ENCODE measurements around the gene UNC13C. TPM values are rescaled to one million over a fixed set of nuclear protein-coding genes. Genes with fewer than 3 reads are reported as not detected.

The UNC13C gene
- total RNA-seq, 2 experiments from 2014 or later = not detected

- no peaks in the 10 kb centered on the region for H3K4me1 ChIP-seq (ENCODE audit: insufficient read depth, low read length, poor library complexity, severe bottlenecking)
- POLR2A ChIA-PET = no interaction called here
Measured at GRCh38 chr15:53984221-53984620, 6.0 kb downstream of the UNC13C start.

GRCh38 chr15:53985562-53985961 lies 7.3 kb downstream of the UNC13C start:
- Histone ChIP-seq H2AFZ (ENCODE audit: low read length) (no peak overlapping the region), H3K79me2 (ENCODE audit: insufficient read depth, low read depth, low read length) (no peaks in the 10 kb centered on the region), H3K4me3 (ENCODE audit: low read depth, low read length, poor library complexity, severe bottlenecking) (no peak overlapping the region), H3K9me2 (ENCODE audit: insufficient read depth, low read length) (no peaks in the 10 kb centered on the region), H3K27ac (ENCODE audit: low read depth, low read length, poor library complexity, severe bottlenecking) (no peak overlapping the region), H3K9me3 (ENCODE audit: low read length) (no peaks in the 10 kb centered on the region), H3K36me3 (ENCODE audit: insufficient read depth, low read length) (no peaks in the 10 kb centered on the region), H3K4me1 (ENCODE audit: insufficient read depth, low read length, poor library complexity, severe bottlenecking) (no peaks in the 10 kb centered on the region), H4K20me1 (ENCODE audit: insufficient read depth, low read length) (no peaks in the 10 kb centered on the region), H3K4me2 (ENCODE audit: low read length) (no peak overlapping the region)
- BruUV-seq (replicated peaks) = no TSS peak
- TF ChIP-seq CTCF (conservative IDR thresholded peaks at IDR 0.05; ENCODE audit: low read length) = no peak
- no peak for TF ChIP-seq EZH2phosphoT487 (IDR thresholded peaks at IDR 0.05; ENCODE audit: borderline replicate concordance, low read depth, low read length)
- no peak for DNase-seq (ENCODE audit: low spot score)
- ChIA-PET POLR2A (interaction anchor here (0.7 kb wide), 1 partner anchor 40 kb away, joined by 3 read pairs; no protein-coding TSS in a partner anchor), CTCF (ENCODE audit: unreplicated experiment) (no interaction called here)
- intact Hi-C loops (cut with micrococcal nuclease; ENCODE audit: unreplicated experiment) = no loop called here

More at GRCh38 chr15:53984221-53984620, 6.0 kb downstream of the UNC13C start:
- CTCF ChIA-PET (ENCODE audit: unreplicated experiment) = no interaction called here
- Histone ChIP-seq H3K4me2 (ENCODE audit: low read length) (no peak overlapping the region), H3K9me3 (ENCODE audit: low read length) (no peaks in the 10 kb centered on the region), H4K20me1 (ENCODE audit: insufficient read depth, low read length) (no peaks in the 10 kb centered on the region), H3K27ac (ENCODE audit: low read depth, low read length, poor library complexity, severe bottlenecking) (no peak overlapping the region), H3K36me3 (ENCODE audit: insufficient read depth, low read length) (no peaks in the 10 kb centered on the region), H3K9me2 (ENCODE audit: insufficient read depth, low read length) (no peaks in the 10 kb centered on the region), H3K4me3 (ENCODE audit: low read depth, low read length, poor library complexity, severe bottlenecking) (no peak overlapping the region), H2AFZ (ENCODE audit: low read length) (no peak overlapping the region), H3K79me2 (ENCODE audit: insufficient read depth, low read depth, low read length) (no peaks in the 10 kb centered on the region)
- no TSS peak for BruUV-seq (replicated peaks)
- intact Hi-C loops (cut with micrococcal nuclease; ENCODE audit: unreplicated experiment) = no loop called here
- TF ChIP-seq EZH2phosphoT487 (IDR thresholded peaks at IDR 0.05; ENCODE audit: borderline replicate concordance, low read depth, low read length) (no peak), CTCF (conservative IDR thresholded peaks at IDR 0.05; ENCODE audit: low read length) (no peak)
- no peak for DNase-seq (ENCODE audit: low spot score)

- Histone ChIP-seq H3K9me3 (ENCODE audit: low read length) (no peaks in the 10 kb centered on the region), H3K36me3 (ENCODE audit: insufficient read depth, low read length) (no peaks in the 10 kb centered on the region), H3K27ac (ENCODE audit: low read depth, low read length, poor library complexity, severe bottlenecking) (no peak overlapping the region), H3K4me1 (ENCODE audit: insufficient read depth, low read length, poor library complexity, severe bottlenecking) (no peaks in the 10 kb centered on the region), H3K9me2 (ENCODE audit: insufficient read depth, low read length) (no peaks in the 10 kb centered on the region), H4K20me1 (ENCODE audit: insufficient read depth, low read length) (no peaks in the 10 kb centered on the region), H3K4me3 (ENCODE audit: low read depth, low read length, poor library complexity, severe bottlenecking) (no peak overlapping the region), H2AFZ (ENCODE audit: low read length) (no peak overlapping the region), H3K4me2 (ENCODE audit: low read length) (no peak overlapping the region), H3K79me2 (ENCODE audit: insufficient read depth, low read depth, low read length) (no peaks in the 10 kb centered on the region)
- TF ChIP-seq CTCF (conservative IDR thresholded peaks at IDR 0.05; ENCODE audit: low read length) (no peak), EZH2phosphoT487 (IDR thresholded peaks at IDR 0.05; ENCODE audit: borderline replicate concordance, low read depth, low read length) (no peak)
- intact Hi-C loops (cut with micrococcal nuclease; ENCODE audit: unreplicated experiment) = no loop called here
- POLR2A ChIA-PET = no interaction called here
- BruUV-seq (replicated peaks) = no TSS peak
- DNase-seq (ENCODE audit: low spot score) = no peak
- CTCF ChIA-PET (ENCODE audit: unreplicated experiment) = no interaction called here
Measured at GRCh38 chr15:53987480-53987879, 9.2 kb downstream of the UNC13C start.

All from OCI-LY7 (cell line).